PC-9 (cell line): ENCODE results near the gene DEXI.

Experiments used
- EZH2 ChIP-seq: fragments of 200-600 bp; sonication (generic); IDR thresholded peaks from 2 replicates; pipeline ENCODE4 v1.8.0; 2017; ENCODE audit warnings: antibody characterized with exemption, low read depth
- TF ChIP-seq, protein P1 (sequence below): fragments of 200-600 bp; sonication (generic); conservative IDR thresholded peaks from 2 replicates; pipeline ENCODE4 v1.6.1; 2017; ENCODE audit warnings: mixed run types, antibody characterized with exemption, mild to moderate bottlenecking, moderate library complexity

DNA sequence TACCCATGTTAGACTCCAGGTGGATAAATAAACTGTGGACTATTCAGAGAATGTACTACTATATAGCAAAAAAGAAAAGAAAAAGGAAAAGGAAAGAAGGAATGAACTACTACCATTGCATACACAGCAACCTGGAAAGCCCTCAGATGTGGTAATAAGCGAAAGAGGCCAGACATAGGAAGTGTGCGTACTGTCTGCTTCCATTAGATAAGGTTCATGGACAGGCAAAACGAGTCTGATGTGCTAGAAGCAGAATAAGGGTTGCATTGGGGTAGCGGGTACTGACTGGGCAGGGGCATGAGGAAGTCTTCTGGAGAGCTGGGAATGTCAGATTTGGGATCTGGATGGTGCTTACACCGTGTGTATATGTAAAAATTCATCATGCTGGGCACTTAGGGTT, 23.9 kb upstream of the DEXI start:
- TF ChIP-seq EZH2: no peak
- TF ChIP-seq, protein P1, sequence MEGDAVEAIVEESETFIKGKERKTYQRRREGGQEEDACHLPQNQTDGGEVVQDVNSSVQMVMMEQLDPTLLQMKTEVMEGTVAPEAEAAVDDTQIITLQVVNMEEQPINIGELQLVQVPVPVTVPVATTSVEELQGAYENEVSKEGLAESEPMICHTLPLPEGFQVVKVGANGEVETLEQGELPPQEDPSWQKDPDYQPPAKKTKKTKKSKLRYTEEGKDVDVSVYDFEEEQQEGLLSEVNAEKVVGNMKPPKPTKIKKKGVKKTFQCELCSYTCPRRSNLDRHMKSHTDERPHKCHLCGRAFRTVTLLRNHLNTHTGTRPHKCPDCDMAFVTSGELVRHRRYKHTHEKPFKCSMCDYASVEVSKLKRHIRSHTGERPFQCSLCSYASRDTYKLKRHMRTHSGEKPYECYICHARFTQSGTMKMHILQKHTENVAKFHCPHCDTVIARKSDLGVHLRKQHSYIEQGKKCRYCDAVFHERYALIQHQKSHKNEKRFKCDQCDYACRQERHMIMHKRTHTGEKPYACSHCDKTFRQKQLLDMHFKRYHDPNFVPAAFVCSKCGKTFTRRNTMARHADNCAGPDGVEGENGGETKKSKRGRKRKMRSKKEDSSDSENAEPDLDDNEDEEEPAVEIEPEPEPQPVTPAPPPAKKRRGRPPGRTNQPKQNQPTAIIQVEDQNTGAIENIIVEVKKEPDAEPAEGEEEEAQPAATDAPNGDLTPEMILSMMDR: no peak
